PFSK-1 (cell line): ENCODE data around the gene CEP97.

ENCODE experiments used
- FOXP2 ChIP-seq: optimal IDR thresholded peaks from 2 replicates; pipeline ENCODE3; 2011; ENCODE audit warnings: borderline replicate concordance, control low read depth, inconsistent platforms; ENCODE audit not compliant: insufficient read depth; ENCODE audit errors: extremely low read length, extremely low read depth
- POLR2AphosphoS5 ChIP-seq: IDR thresholded peaks from 2 replicates; pipeline ENCODE4 v1.6.1; 2012; ENCODE audit warnings: low read depth, mild to moderate bottlenecking, control low read depth, low read length, moderate library complexity
- SIN3A ChIP-seq: IDR thresholded peaks from 2 replicates; pipeline ENCODE4 v1.6.1; 2012; ENCODE audit warnings: mild to moderate bottlenecking, low read length, moderate library complexity, borderline replicate concordance; ENCODE audit not compliant: insufficient read depth
- TAF1 ChIP-seq: IDR thresholded peaks from 2 replicates; pipeline ENCODE4 v1.6.1; 2012; ENCODE audit warnings: low read length, control low read depth, borderline replicate concordance; ENCODE audit not compliant: insufficient read depth
- TF ChIP-seq, protein P1 (sequence below), 2 experiments: IDR thresholded peaks; 2 replicates each; pipeline versions ENCODE4 v1.6.1 to v1.8.0; 2011 to 2012; ENCODE audit warnings: low read depth in 2 of 2, low read length in 2 of 2, control low read depth in 1 of 2, inconsistent platforms in 1 of 2, mild to moderate bottlenecking in 1 of 2, moderate library complexity in 1 of 2; ENCODE audit not compliant: insufficient read depth in 1 of 2

Gene CEP97

DNA sequence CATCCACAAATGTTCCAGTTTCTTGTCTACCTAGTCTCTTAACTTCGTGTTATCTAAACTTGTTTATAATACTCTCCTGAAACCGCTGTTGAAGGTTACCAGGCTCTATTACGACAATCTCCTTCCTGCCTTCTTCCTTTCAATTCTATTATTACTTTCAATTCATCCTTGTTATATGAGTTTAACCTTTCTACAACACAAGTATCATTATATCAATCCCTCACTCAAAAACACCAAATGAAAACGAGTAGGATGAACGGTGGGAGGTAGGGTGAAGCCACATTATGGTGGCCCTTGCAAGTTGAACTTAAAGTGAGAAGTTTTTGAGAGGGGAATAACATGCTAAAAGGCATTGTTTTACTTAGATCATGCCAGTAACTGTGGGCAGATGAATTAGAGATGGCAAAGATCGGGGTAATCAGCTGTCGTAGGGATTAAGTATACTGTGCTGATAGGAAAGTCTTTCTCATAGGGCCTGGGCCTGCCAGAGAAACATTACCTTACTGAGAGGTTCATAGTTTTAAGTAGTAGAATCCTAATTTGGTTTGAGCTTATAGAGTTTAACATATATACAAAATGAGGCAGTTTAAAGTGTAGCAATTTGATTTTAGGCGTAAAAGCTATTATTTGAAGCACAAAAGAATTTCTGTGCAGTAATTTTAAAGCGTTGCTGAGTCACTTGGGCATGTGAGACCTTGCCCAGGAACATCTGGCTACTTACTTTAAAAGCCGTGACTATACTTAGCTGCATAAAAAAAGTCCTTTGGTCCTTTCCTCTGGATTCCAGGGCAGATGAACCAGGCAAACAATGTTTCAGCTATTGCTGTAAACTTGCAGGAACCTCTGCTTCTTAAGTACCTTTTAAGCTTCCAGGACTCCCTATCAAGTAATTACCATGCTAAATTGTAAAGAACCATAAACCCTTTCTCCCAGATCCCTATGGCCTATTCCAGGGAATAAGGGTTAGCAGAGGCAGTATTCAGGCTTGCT, 3.3 kb upstream of the CEP97 start:
- TF ChIP-seq FOXP2: no peak
- TF ChIP-seq, protein P1, sequence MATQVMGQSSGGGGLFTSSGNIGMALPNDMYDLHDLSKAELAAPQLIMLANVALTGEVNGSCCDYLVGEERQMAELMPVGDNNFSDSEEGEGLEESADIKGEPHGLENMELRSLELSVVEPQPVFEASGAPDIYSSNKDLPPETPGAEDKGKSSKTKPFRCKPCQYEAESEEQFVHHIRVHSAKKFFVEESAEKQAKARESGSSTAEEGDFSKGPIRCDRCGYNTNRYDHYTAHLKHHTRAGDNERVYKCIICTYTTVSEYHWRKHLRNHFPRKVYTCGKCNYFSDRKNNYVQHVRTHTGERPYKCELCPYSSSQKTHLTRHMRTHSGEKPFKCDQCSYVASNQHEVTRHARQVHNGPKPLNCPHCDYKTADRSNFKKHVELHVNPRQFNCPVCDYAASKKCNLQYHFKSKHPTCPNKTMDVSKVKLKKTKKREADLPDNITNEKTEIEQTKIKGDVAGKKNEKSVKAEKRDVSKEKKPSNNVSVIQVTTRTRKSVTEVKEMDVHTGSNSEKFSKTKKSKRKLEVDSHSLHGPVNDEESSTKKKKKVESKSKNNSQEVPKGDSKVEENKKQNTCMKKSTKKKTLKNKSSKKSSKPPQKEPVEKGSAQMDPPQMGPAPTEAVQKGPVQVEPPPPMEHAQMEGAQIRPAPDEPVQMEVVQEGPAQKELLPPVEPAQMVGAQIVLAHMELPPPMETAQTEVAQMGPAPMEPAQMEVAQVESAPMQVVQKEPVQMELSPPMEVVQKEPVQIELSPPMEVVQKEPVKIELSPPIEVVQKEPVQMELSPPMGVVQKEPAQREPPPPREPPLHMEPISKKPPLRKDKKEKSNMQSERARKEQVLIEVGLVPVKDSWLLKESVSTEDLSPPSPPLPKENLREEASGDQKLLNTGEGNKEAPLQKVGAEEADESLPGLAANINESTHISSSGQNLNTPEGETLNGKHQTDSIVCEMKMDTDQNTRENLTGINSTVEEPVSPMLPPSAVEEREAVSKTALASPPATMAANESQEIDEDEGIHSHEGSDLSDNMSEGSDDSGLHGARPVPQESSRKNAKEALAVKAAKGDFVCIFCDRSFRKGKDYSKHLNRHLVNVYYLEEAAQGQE (IDR thresholded peaks at IDR 0.05; ENCODE audit: insufficient read depth in 1 of 2, low read depth in 2 of 2, low read length in 2 of 2): no peak
- TF ChIP-seq SIN3A: no peak
- no peak for TF ChIP-seq TAF1
- no peak for TF ChIP-seq POLR2AphosphoS5

GRCh38 chr3:101722394-101723173, 1.8 kb upstream of the CEP97 start:
- TF ChIP-seq TAF1 (no peak), SIN3A (no peak), FOXP2 (no peak), POLR2AphosphoS5 (no peak)
- TF ChIP-seq, protein P1 (IDR thresholded peaks at IDR 0.05; ENCODE audit: insufficient read depth in 1 of 2, low read depth in 2 of 2, low read length in 2 of 2): no peak

DNA sequence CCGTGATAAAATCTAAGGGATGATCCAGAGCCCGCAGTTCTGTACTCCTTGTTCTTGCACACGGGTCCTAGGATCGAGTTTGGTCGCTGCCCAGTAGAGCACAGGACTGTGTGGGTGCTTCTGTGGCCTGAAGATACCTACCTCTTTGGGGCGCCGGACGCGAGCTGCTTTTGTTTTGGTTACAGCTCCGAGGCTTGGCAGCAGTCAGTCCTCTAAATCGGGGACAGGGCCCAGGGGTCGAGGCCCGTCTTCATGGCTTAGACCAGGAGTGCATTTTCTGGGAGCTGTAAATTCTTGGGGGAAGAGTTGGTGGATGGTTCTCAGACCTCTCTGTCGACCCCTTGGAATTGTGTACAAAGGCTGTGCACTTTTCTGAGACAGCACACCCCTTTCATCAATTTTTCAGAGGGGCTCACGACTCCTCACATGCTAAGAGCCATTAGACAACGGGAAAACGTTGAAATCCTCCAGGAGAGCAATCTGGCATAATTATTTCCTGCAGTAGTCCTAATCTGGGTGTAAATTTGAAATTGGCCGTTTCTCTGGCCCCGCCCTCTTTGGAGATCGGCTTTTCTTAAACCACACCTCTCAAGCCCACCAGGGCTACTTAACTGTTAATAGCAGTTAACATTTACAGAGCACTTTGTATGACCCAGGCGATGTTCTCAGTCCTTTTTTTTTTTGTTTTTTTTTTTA, 928 bp downstream of the CEP97 start:
- TF ChIP-seq, protein P1 (IDR thresholded peaks at IDR 0.05; ENCODE audit: insufficient read depth in 1 of 2, low read depth in 2 of 2, low read length in 2 of 2): no peak
- TF ChIP-seq SIN3A (no peak), TAF1 (no peak), POLR2AphosphoS5 (no peak), FOXP2 (no peak)

- TF ChIP-seq POLR2AphosphoS5 (no peak), TAF1 (no peak), FOXP2 (no peak), SIN3A (no peak)
- TF ChIP-seq, protein P1 (IDR thresholded peaks at IDR 0.05; ENCODE audit: insufficient read depth in 1 of 2, low read depth in 2 of 2, low read length in 2 of 2): no peak
Measured at GRCh38 chr3:101725890-101726275, 1.5 kb downstream of the CEP97 start.
